ENCODE measurements around the gene MYDGF. TPM values are rescaled to one million over a fixed set of nuclear protein-coding genes. Genes with fewer than 3 reads are reported as not detected.

Gene MYDGF
- total RNA-seq, 1 donor from 2014 or later, result 23.4 TPM

DNA sequence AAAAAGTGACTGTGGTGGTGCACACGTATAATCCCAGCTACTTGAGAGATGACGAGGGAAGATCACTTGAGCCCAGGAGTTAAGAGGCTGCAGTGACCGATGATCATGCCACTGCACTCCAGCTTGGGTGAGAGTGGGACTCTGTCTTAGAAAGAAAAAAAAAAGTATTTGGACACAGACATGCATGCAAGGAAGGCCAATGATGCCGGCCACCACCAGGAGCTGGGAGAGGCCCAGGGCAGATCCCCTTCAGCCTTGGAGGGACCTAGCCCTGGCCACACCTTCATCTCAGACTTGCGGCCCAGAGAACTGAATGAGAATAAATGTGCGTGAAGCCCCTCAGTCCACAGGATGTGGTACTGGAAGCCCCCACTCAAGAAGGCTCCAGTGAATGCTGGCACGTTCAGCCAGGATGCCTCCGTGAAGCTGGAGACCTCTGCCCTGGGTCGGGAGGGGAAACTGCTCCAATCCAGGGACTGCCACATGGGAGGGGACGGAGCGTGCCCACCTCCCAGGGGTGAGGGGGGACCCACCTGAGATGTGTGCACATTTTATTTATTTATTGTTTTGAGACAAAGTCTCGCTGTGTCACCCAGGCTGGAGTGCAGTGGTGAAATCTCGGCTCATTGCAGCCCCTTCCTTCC lies 16.2 kb downstream of the MYDGF start:
- Histone ChIP-seq H3K9ac (no peak overlapping the region), H3K79me2 (ENCODE audit: low read depth) (no peaks in the 10 kb centered on the region), H3K9me3 (ENCODE audit: low read depth) (no peaks in the 10 kb centered on the region), H3F3A (ENCODE audit: low read depth) (no peaks in the 10 kb centered on the region), H2AFZ (replicated peaks) (no peak overlapping the region), H3K4me2 (no peak overlapping the region), H3K4me1 (no peaks in the 10 kb centered on the region), H3K36me3 (no peaks in the 10 kb centered on the region), H3K4me3 (no peak overlapping the region), H3K27ac (no peak overlapping the region), H3K27me3 (no peaks in the 10 kb centered on the region), H4K20me1 (ENCODE audit: low read depth) (peaks cover 2% of the 10 kb centered on the region)
- Mint-ChIP-seq H3K27me3 (ENCODE audit: insufficient read depth, low read depth) (peaks cover 5% of the 10 kb centered on the region), H3K36me3 (peaks cover 3% of the 10 kb centered on the region), H3K4me3 (no peak overlapping the region), H3K4me1 (no peaks in the 10 kb centered on the region), H3K9me3 (no peaks in the 10 kb centered on the region), H3K27ac (no peak overlapping the region)
- no peak for DNase-seq (ENCODE audit: low spot score)
- no peak for TF ChIP-seq EZH2phosphoT487 (IDR thresholded peaks at IDR 0.05)
- TF ChIP-seq EZH2 (IDR thresholded peaks at IDR 0.05), result no peak
- TF ChIP-seq CTCF (IDR thresholded peaks at IDR 0.05), result no peak

GRCh38 chr19:4652075-4652474 lies 18.1 kb downstream of the MYDGF start:
- Mint-ChIP-seq H3K27ac (no peak overlapping the region), H3K36me3 (peaks cover 3% of the 10 kb centered on the region), H3K4me1 (no peaks in the 10 kb centered on the region), H3K9me3 (no peaks in the 10 kb centered on the region), H3K4me3 (no peak overlapping the region), H3K27me3 (ENCODE audit: insufficient read depth, low read depth) (peaks cover 3% of the 10 kb centered on the region)
- H3K4me2 ChIP-seq, result no peak overlapping the region
- H3K27ac ChIP-seq, result no peak overlapping the region
- no peaks in the 10 kb centered on the region for H3F3A ChIP-seq (ENCODE audit: low read depth)
- H3K9me3 ChIP-seq (ENCODE audit: low read depth), result no peaks in the 10 kb centered on the region
- DNase-seq (ENCODE audit: low spot score), result no peak
- H3K9ac ChIP-seq, result no peak overlapping the region
- no peaks in the 10 kb centered on the region for H3K27me3 ChIP-seq
- no peaks in the 10 kb centered on the region for H3K36me3 ChIP-seq
- no peak for TF ChIP-seq CTCF (IDR thresholded peaks at IDR 0.05)
- TF ChIP-seq EZH2 (IDR thresholded peaks at IDR 0.05), result no peak
- no peak for TF ChIP-seq EZH2phosphoT487 (IDR thresholded peaks at IDR 0.05)
- no peaks in the 10 kb centered on the region for H3K79me2 ChIP-seq (ENCODE audit: low read depth)
- no peak overlapping the region for H2AFZ ChIP-seq (replicated peaks)
- H4K20me1 ChIP-seq (ENCODE audit: low read depth), result peaks cover 6% of the 10 kb centered on the region
- no peak overlapping the region for H3K4me3 ChIP-seq
- no peaks in the 10 kb centered on the region for H3K4me1 ChIP-seq

- Mint-ChIP-seq H3K4me3 (peak overlapping the region; percentile 41), H3K27ac (no peak overlapping the region), H3K9me3 (no peaks in the 10 kb centered on the region), H3K36me3 (peaks cover 3% of the 10 kb centered on the region), H3K27me3 (ENCODE audit: insufficient read depth, low read depth) (peaks cover 5% of the 10 kb centered on the region), H3K4me1 (no peaks in the 10 kb centered on the region)
- Histone ChIP-seq H3K4me3 (no peak overlapping the region), H3K9ac (no peak overlapping the region), H2AFZ (replicated peaks) (no peak overlapping the region), H3K27ac (no peak overlapping the region), H3F3A (ENCODE audit: low read depth) (no peaks in the 10 kb centered on the region), H3K27me3 (no peaks in the 10 kb centered on the region), H3K9me3 (ENCODE audit: low read depth) (no peaks in the 10 kb centered on the region), H4K20me1 (ENCODE audit: low read depth) (peaks cover 6% of the 10 kb centered on the region), H3K36me3 (no peaks in the 10 kb centered on the region), H3K4me2 (no peak overlapping the region), H3K4me1 (no peaks in the 10 kb centered on the region), H3K79me2 (ENCODE audit: low read depth) (no peaks in the 10 kb centered on the region)
- TF ChIP-seq EZH2 (IDR thresholded peaks at IDR 0.05), result no peak
- no peak for TF ChIP-seq CTCF (IDR thresholded peaks at IDR 0.05)
- no peak for TF ChIP-seq EZH2phosphoT487 (IDR thresholded peaks at IDR 0.05)
- DNase-seq (ENCODE audit: low spot score), result no peak
Observed at GRCh38 chr19:4650159-4650558, 20.0 kb downstream of the MYDGF start.
